ENCODE measurements around the gene QRICH1. TPM values are rescaled to one million over a fixed set of nuclear protein-coding genes. Genes with fewer than 3 reads are reported as not detected.

QRICH1 gene
- total RNA-seq, 1 experiment from 2014 or later = 74.4 TPM

DNA sequence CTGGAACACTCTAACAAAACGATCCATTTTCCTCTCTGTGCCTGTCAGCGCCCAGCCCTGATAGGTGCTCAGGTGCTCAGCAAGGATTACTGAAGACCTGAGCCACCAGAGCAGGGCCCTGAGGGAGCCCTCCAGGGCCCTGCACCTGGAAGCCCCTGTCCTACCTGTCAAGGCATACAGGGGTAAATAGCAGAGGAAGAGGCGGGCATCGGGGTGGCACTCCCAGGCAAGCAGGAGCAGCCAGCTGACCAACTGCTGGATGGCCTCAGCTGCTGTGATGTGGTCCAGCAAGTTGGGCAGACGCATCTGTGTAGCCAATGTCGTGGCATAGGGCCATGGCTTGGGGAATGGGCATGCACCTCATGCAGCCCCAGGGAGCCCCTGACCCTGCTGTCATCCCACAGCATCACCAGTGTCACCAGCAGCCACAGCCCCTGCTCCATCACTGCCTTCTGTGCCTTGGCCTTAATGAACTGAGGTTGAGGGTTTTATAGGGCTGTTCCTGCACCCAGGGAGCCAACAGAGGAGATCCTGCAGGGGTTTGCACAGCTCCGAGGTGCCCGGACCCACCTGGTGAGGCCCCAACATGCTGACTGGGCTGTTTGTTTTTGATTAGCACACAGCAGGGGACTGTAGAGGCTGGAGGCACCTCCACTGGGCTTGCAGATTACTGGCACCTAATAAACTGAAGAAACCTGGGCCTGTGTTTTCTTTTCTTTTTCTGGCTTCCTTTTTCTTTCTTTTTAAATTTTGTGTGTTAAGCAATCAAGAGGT is 94.6 kb downstream of the QRICH1 start:
- no peak for DNase-seq (ENCODE audit: low spot score)

DNA sequence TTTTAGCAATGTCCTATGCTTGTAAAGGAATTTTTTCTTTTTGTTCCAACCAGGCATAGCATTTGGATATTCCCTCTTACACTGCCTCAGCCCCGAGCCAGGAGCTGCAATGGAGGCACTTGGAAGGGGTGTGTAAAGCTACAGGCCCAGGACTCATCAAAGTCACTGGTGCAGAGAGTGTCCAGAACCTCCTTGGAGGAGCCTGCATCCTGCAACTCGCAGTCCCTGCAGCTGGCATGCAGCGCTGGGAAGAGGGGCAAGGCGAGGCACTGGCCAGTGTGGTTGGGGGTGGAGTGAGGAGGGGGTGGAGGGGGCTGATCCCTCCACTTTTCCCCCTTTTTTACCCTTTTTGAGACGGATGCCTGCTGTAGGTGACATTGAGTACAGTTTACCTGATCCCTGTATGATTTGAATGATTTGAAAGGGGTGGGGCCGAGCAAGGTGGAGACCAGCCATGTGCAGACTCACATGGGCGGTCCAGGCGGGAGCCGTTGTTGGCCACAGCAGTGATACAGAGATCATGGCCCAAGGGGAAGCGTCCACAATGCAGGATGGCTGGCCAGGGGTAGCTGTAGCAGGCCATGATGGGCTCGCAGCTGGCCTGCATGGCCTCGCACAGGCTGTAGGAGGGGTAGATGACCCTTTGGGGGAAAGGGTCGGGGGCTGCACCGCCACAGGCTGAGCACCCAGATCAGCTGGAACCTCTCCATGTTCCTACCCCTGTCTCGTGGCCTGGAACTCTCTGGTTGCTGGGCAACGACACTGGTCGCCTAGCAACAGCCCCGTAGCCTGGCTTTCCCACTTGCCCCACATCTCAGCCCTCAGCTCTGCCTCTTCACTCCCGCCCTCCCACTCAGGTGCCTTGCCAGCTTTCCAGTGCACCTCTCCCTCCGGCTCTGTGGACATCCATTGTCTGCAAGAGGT is 95.9 kb downstream of the QRICH1 start:
- DNase-seq (ENCODE audit: low spot score) = no peak

DNA sequence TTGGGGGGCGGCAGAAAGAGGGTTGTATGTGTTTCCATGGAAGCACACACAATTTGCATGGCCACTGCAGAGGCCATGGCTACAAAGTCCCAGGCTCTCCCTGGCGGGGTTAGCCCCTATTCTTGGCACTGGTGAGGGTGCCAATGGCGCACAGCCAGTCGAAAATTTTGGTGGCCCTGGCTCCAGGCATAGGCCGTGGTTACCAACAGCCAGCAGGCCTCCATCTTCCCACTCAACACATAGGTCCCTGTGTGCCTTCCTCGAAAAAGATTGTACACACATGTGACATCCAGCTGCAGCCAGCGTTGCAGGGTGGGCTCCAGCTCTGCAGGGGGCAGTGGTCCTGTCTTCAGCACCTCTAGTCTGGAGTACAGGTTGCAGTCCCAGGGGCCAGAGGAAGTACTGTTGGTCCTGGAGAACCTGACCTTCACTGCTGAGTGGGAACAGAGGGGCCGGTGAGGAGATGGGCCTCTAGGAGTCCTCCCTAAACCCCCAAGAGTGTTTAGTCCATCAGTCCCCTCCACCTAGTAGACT is 96.7 kb downstream of the QRICH1 start:
- DNase-seq (ENCODE audit: low spot score) = no peak

DNA sequence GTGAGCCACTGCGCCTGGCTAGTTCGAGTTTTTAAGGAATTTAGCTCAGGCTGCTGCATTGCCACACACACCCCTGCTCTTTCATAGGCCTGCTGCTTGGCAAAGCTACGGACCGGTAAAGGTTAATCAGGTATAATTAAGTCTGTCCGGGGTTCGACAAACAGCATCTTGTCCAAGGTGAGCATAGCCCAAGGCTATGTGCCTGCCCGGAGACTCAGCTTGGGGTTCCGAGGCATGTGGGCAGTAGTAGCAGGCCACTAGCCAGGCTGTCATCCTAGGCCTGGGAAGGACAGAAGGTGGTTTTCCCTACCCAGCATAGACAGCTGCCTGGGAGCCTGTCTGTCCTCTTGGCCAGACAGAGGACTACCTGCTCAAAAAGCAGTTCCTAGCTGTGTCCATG is 97.2 kb downstream of the QRICH1 start:
- no peak for DNase-seq (ENCODE audit: low spot score)

- no peak for DNase-seq (ENCODE audit: low spot score)
Measured at GRCh38 chr3:48993834-48994233, 100.0 kb downstream of the QRICH1 start.

DNA sequence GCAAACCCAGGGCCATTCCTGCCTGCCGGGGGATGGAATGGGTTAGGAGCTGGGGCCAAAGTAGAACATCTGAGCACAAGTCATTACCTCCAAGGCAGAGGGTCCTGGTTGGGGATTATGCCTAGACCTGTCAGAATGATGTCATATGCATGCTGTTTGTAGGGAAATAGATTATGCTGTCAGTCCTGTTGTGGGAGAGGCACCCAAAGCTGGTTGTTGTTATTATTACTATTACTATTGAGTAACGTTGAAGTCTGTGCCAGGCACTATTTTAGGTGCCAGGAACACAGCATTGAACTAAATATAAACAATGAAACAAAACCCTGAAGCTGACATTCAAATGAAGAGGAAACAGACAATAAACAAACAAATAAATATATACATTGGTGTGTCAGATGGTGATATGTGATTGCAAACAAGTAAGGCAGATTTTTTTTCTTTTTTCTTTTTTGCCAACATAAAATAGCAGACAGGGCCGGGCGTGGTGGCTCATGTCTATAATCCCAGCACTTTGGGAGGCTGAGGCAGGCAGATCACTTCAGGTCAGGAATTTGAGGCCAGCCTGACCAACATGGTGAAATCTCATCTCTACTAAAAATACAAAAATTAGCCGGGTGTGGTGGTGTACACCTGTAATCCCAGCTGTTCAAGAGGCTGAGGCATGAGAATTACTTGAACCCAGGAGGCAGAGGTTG is 101.9 kb downstream of the QRICH1 start:
- DNase-seq (ENCODE audit: low spot score) = no peak

DNA sequence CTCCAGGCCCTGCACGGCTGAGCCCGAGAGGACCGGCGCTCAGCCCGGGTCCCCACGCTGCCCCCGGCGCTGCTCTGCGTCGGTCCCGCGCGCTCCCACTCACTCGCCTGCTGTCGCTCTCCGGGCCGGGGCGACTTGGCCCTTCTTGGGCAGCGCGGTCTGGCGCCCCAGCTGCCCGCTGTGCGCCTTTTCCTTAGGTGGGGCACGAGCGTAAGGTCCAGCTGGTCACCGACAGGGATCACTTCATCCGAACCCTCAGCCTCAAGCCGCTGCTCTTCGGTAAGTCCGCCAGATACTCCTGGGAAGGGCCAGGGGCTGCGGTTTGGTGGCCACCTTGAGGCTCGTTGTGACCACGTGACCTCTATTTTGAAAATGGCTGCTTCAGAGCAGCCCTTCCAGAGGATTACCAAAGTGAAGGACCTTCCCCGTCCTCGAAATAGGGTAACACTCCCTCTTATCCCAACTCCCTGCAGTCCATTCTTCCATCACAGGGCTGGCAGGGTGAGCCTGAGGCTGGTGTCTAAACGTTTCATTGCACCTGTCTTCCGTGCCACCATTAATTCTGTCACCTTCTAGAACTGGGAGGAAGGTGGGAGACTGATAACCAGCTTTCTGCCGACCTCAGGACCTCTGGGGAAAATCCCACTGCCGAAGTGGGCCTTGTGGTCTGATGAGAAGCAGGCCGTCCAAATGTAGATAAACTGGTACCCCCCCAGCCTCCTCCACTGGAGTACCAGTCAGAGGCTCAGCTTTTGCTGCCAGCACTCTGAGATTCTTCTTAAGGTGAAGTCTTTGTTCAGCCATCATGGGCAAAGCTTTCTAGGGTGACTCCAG is 103.0 kb downstream of the QRICH1 start:
- peak; percentile 34 for DNase-seq (ENCODE audit: low spot score)

- DNase-seq (ENCODE audit: low spot score) = peak; percentile 70
Measured at GRCh38 chr3:48989796-48990635, 103.9 kb downstream of the QRICH1 start, which contains the start of gene P4HTM. Gene P4HTM, plus strand, starts transcription at chr3:48990241. Its CDS starts 16 bp downstream, at chr3:48990257.

- no peak for DNase-seq (ENCODE audit: low spot score)
Measured at GRCh38 chr3:48989126-48989795, 104.6 kb downstream of the QRICH1 start.

DNA sequence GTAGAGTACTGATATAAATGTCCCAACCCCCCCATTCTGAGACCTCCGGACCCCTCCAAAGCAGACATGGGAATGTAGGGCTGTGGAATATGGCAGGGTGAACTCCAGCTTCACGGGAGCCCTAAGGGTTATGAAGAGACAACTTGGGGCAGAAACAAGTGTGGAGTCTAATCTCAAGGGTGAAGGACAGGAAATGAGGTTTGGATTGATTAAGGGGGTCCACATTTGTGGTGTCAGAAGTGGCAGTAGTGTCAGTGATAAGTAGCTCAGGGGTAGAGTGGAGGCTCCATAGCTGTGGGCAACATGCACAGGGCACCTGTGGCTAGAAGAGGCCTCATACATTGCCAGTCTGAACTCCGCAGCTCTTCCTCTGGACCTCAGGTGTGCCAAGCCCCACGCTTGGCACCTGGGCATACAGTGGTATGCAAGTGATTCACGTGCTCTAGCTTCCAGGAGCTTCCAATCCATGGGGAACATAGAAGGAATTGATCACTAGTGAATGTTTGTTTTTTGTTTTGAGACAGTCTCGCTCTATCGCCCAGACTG is 108.0 kb downstream of the QRICH1 start:
- no peak for DNase-seq (ENCODE audit: low spot score)

- DNase-seq (ENCODE audit: low spot score) = no peak
Measured at GRCh38 chr3:48984663-48985062, 109.2 kb downstream of the QRICH1 start.

DNA sequence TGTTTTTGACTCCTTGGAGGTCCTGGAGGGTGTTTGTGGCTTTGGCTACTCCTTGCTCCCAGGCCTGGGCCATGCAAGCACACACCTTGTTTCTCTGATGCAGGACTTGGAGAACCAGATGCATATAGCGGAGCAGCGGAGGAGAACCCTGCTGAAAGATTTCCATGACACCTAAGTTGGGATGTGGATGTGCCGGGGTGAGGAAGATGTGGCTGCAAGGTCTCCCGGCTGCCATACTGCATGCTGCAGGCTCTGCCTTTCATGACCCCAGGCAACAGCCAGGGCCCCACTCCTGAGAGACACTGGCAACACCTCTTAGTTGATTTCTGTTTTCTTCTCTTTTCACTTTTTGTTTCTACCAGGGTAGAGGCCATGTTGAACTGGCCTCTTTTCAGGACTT is 110.8 kb downstream of the QRICH1 start:
- DNase-seq (ENCODE audit: low spot score) = no peak

DNA sequence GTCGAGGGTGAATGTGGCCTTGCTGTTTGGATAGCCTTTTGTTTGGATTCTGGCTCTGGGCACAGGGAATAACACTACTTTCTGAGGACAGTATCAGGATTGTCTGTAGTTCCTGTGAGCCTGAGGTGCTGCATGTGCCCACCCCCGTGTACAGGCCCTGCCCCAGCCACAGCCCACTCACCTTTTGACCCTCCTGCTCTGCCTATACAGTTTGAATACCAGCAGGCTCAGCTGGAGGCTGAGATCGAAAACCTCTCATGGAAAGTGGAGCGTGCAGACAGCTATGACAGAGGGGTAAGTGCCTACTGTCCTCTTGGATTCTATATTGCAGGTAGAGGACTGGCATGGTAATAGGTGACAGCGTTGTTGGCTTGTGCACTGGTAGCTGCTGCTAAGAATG is 111.2 kb downstream of the QRICH1 start:
- no peak for DNase-seq (ENCODE audit: low spot score)

DNA sequence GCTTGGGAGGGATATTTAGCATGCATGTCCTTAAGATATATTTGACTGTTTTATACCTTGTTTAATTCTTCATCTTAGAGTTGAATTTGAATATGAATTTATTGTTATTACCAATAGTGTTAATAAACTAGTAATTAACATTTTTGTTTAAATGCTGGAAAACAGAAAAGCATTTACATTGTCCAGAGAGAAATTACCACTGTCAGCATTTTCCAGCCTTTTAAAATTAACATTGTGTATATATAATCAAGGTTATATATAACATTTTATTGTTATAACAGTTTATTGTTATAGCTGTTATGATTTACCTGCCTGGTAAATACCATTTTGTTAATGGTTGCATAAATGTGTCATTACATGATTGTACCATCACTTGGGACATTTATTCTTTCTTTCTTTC is 111.9 kb downstream of the QRICH1 start:
- DNase-seq (ENCODE audit: low spot score) = no peak

DNA sequence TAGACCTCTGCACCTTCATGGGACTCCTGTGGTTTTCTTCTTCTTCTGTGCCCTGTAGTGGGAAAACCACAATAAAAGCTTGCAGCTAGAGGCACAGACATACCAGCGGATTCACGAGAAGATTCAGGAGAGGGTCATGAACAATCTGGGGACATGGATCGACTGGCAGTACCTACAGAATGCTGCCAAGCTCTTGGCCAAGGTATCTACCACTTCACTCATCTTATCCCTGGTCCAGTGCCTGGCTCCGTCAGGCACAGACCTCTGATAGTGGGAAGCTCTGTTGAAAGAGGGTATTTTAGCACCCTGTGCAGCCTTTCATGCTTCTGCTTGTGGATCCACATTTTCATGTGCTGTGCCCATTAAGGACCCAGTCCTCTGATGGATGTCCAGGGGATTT is 113.6 kb downstream of the QRICH1 start:
- no peak for DNase-seq (ENCODE audit: low spot score)
